Globus pallidus (tissue), 1 donor: ENCODE measurements around the gene GLB1L3.
"Not testable (repeated sequence)": the region's sequence is repeated elsewhere in the genome, so short reads cannot be mapped to it uniquely, and the experiment has no call there.

Experiments
- DNase-seq: peaks from one replicate; pipeline ENCODE4 v3.0.0-alpha.2; 2015; ENCODE audit warnings: low spot score

Gene GLB1L3

DNA sequence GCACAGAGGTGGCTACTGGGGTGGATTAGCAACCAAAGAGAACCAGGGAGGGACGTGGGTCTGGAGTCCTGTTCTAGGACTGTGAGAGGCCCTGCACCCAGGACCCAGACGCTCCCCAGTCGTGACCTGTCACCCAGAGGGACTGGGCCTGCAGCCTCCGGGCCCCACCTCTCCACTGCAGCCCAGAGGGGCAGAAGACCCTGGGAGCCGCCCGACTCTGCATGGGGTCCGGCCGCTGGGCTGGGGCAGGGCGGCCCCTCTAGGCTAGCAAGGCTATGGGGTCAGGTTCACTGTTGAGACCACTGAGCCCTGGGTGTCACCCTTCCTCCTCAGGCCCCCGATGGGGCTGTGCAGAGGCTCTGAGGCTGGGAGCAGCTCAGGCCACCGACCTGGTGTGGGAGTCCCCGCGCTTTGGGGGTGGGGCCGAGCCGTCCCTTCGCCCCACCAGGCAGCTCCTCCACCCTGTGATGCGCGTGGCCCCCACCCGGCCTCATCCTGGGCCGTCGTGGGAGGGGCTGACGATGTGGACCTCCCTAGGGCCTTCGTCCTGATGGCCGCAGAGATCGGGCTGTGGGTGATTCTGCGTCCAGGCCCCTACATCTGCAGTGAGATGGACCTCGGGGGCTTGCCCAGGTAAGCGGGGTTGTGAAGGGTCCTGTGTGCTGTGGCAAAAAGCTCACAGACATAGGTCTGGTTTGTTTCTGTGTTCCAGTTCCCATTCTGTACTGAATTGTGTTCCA lies 68.5 kb downstream of the GLB1L3 start:
- DNase-seq = not testable (repeated sequence)

GRCh38 chr11:134345237-134345550 lies 69.0 kb downstream of the GLB1L3 start:
- DNase-seq = no peak

- DNase-seq = no peak
These were observed 70.2 kb downstream of the GLB1L3 start for GRCh38 chr11:134346101-134346975.

GRCh38 chr11:134346976-134347350 lies 70.8 kb downstream of the GLB1L3 start:
- no peak for DNase-seq

GRCh38 chr11:134347441-134347840 lies 71.3 kb downstream of the GLB1L3 start:
- DNase-seq = no peak

DNA sequence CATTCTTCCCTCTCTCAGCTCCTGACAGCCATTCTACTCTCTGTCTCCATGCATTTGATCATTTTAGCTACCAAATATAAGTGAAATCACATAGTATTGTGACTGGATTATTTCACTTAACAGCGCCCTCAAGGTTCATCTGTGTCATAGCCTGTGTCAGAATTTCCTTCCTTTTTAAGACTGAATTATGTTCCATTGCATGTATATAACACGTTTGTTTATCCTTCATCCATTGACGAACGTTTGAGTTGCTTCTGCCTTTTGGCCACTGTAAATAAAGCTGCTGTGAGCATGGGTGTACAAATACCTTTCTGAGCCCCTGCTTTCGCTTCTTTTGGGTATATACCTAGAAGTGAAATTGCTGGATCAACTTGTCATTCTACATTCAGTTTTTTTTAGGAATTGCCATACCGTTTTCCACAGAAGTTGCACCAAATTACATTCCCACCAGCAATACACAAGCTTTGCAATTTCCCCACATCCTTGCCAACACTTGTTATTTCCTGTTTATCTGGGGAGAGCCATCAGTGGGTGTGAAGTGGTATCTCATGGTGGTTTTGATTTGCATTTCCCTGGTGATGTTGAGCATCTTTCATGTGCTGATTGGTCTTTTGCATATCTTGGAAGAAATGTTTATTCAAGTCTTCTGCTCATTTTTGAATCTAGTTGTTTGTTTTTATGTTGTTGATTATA lies 73.1 kb downstream of the GLB1L3 start:
- DNase-seq = no peak

DNA sequence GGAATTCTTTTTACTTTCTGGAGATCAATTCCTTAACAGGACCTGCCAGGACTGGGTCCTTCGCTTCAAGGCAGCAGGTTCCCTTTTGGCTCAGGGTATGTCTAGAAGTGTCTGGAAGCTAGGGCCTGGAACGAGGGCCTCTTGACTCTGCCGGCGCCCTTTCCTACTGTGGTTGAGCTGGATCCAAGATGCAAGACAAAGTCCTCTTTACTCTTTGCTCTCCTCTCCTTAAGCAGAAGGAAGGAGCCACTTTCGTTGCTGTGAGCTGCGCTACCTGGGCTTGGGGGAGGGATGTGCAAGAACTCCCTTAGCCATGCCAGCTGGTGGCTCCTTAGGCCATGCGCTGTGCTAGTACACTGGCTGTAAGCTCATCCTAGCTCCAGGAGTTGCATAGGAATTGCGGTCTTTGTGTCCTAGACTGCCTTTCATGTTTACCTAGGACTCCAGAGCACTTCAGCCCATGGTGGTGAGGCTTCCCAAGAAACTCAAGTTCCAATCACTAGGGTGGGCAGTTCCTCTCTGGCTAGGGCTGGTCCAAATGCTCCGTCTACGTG lies 73.7 kb downstream of the GLB1L3 start:
- no peak for DNase-seq

- DNase-seq = no peak
These were observed 74.2 kb downstream of the GLB1L3 start for GRCh38 chr11:134350381-134350780.

GRCh38 chr11:134352111-134352510 lies 75.9 kb downstream of the GLB1L3 start:
- DNase-seq = no peak

- DNase-seq = no peak
These were observed 79.0 kb downstream of the GLB1L3 start for GRCh38 chr11:134355136-134355535.

GRCh38 chr11:134355656-134356055 lies 79.5 kb downstream of the GLB1L3 start:
- no peak for DNase-seq

GRCh38 chr11:134356656-134357544 lies 80.7 kb downstream of the GLB1L3 start:
- no peak for DNase-seq

DNA sequence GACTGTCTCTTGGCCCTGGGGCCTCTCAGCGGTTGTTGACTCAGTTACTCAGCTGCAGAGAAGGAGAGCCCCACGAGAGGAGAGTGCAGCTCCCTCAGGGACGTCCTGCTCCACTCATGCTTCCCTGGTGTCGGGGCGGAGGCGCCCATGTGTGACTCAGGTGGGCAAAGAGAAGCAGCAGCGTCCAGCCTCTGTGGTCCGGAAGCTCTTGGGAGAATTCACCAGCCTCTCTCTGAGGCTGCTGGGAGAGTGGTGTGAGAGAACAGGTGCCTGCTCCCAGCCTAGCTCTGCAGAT lies 81.3 kb downstream of the GLB1L3 start:
- no peak for DNase-seq

GRCh38 chr11:134358165-134358855 lies 82.1 kb downstream of the GLB1L3 start:
- DNase-seq = no peak

DNA sequence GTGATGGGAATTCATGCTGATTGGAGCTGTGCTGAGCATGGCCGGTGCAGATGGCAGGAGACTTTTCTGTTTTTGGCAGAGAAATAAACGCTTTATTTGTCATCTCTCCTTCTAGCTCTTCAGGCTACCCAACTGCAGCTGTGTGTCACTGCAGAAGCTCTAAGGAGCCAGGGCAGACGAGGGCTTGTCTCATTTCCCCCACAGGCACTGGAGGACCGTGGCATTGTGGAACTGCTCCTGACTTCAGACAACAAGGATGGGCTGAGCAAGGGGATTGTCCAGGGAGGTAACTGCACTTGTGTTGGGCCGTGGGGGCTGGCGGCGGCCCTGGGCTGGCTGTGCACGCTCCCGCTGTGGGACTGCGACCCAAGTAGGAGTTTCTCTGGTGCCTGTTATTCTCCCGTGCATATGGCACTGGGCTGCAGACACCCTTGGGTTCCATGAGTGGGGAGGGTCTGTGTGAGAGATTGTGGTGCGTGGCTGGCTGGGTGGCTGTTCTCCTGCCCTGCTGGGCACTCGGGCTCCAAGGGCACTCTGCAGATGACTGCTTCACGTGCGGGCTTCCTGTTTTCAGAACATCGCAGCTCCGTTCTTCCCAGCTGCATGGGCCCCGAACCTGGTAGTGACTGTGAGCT lies 82.8 kb downstream of the GLB1L3 start:
- DNase-seq = no peak

GRCh38 chr11:134359646-134360045 lies 83.5 kb downstream of the GLB1L3 start:
- DNase-seq = no peak

- DNase-seq = peak; percentile 78
These were observed 84.1 kb downstream of the GLB1L3 start for GRCh38 chr11:134360050-134360835.

DNA sequence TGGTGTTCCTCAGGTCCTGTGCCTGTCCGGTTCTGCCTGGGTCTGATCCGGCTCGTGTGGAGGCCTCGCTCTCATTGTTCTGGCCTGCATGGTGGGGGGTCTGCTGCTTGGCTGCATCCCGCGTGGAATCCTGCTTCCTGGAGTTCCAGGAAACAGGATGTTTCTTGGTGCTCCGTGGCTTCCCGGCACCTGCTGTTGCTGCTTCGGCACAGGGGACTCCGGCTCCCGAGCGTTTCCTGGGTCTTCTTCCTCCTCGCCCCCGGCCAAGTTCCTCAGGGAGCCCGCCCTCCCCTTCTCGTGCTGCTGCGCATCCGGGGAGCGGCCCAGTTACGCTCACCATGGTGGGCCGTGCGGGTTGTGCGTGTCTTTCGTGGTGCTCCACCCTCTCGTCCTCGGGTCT lies 85.5 kb downstream of the GLB1L3 start:
- DNase-seq = no peak

GRCh38 chr11:134362192-134362901 lies 86.2 kb downstream of the GLB1L3 start:
- DNase-seq = no peak
